ENCODE data around the gene ARHGAP9. TPM values are rescaled to one million over a fixed set of nuclear protein-coding genes. Genes with fewer than 3 reads are reported as not detected.
A peak's percentile ranks its signal among the peaks of the same experiment; 100 is the strongest.

ARHGAP9 gene
- total and polyA plus RNA-seq, 2 of the 8 experiments (the other 6 are each of a cell fraction or from before 2014, with no cell fraction given) = 3.2 to 6.0 TPM

DNA sequence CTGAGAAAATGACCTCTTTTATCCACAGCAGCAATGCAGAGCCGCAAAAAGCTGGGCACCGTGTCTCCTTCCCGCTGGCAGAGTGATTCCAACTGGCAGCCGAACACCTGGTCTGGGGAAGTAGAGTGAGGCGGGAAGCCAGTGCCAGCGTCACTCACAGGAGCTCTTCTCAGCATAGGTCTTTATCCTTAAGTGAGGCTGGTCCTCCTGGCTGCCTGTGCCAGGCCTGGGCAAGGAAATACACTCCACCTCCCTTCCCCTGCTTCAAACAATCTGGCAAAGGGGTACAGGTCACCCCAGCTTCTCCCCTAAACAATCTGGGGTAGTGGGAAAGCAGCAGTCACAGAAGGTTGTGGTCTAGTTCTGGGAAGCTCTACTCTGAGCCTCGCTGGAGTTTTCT, 4.8 kb downstream of the ARHGAP9 start:
- H4K20me1 ChIP-seq (replicated peaks in 1 of 2; ENCODE audit: control insufficient read depth in 1 of 2, insufficient read depth in 2 of 2, low read length in 2 of 2) = peaks cover 0 to 4% of the 10 kb centered on the region in 2 experiments
- ChIA-PET POLR2A (ENCODE audit: partially characterized antibody) (interaction anchor here (0.8 to 1.8 kb wide), 4 partner anchors 52 to 243 kb away, joined by 3 to 4 read pairs (median 4); no protein-coding TSS in a partner anchor), CTCF (ENCODE audit: partially characterized antibody) (interaction anchor here (0.6 to 25.1 kb wide), 12 partner anchors 12 to 264 kb away, joined by 3 to 441 read pairs (median 3); partner anchors contain the start of genes GLI1, INHBE, MARS1 and STAC3)
- no peaks in the 10 kb centered on the region; a peak in 2 of 8 replicates for H3K36me3 ChIP-seq (ENCODE audit: control insufficient read depth in 2 of 4, insufficient read depth in 4 of 4, low read length in 3 of 4)
- H3K4me1 ChIP-seq (replicated peaks in 1 of 4; ENCODE audit: control insufficient read depth in 3 of 4, insufficient read depth in 4 of 4, low read length in 3 of 4) = peaks cover 0 to 25% (median 11%) of the 10 kb centered on the region in 4 experiments; a peak in 6 of 7 replicates
- H2AFZ ChIP-seq (ENCODE audit: low read length) = peak overlapping the region; percentile 65; the same call in 1 of the 2 replicates
- H2BK15ac ChIP-seq (ENCODE audit: low read length) = no peak overlapping the region; the same call in 1 of the 2 replicates
- H2BK120ac ChIP-seq (replicated peaks; ENCODE audit: low read depth, low read length) = no peak overlapping the region
- H2AK5ac ChIP-seq (ENCODE audit: low read depth, low read length) = no peak overlapping the region
- no peaks in the 10 kb centered on the region for H3K79me2 ChIP-seq (ENCODE audit: control insufficient read depth in 1 of 2, insufficient read depth in 2 of 2, low read length in 2 of 2)
- H2BK20ac ChIP-seq (ENCODE audit: low read length) = no peak overlapping the region
- H3K9me3 ChIP-seq (ENCODE audit: insufficient read depth in 2 of 2, low read depth in 1 of 2, low read length in 1 of 2) = no peaks in the 10 kb centered on the region
- WGBS, 2 experiments (ENCODE audit: extremely low coverage in 1 of 2, insufficient coverage in 1 of 2, insufficient read length in 1 of 2, insufficient replicate concordance in 2 of 2, low coverage in 1 of 2, low lambda C conversion rate in 2 of 2, missing lambda C conversion rate in 1 of 2) = 75% methylated on average over 7 of the region's 7 CpGs; no CpG with 5 or more reads in 1 of the 2 experiments
- H3K23ac ChIP-seq (ENCODE audit: insufficient read length) = no peak overlapping the region
- peak overlapping the region; percentile 88 to 97 for H3K4me2 ChIP-seq (ENCODE audit: insufficient read depth in 1 of 2, low read depth in 2 of 2, low read length in 2 of 2)
- no peak overlapping the region for H3K9ac ChIP-seq (replicated peaks in 1 of 4; ENCODE audit: extremely low read depth in 1 of 4, low read depth in 3 of 4, low read length in 3 of 4)
- peaks cover 20 to 49% (median 42%) of the 10 kb centered on the region in 4 experiments for H3K27me3 ChIP-seq (replicated peaks in 1 of 4; ENCODE audit: control insufficient read depth in 3 of 4, extremely low read depth in 1 of 4, insufficient read depth in 3 of 4, low read length in 3 of 4)
- peak overlapping the region; percentile 70 for H3K4ac ChIP-seq (replicated peaks; ENCODE audit: insufficient read length, low read depth, low read length)
- no peak overlapping the region for H2BK12ac ChIP-seq (ENCODE audit: low read depth, low read length)
- H3K4me3 ChIP-seq (ENCODE audit: extremely low read depth in 1 of 4, insufficient read depth in 2 of 4, low read depth in 3 of 4, low read length in 4 of 4) = peak overlapping the region in 3 of 4 experiments; percentile 11 to 59 (median 22); a peak in 5 of 8 replicates
- no peak for DNase-seq (ENCODE audit: low read depth in 1 of 2, low spot score in 2 of 2)
- no peak overlapping the region for H2BK5ac ChIP-seq (ENCODE audit: low read depth, low read length)
- no peak overlapping the region for H4K8ac ChIP-seq (ENCODE audit: extremely low read depth, insufficient read depth, low read length)
- no peaks in the 10 kb centered on the region for H3K79me1 ChIP-seq (ENCODE audit: low read depth, low read length)
- no peak for FAIRE-seq
- no peak overlapping the region for H3K14ac ChIP-seq (ENCODE audit: insufficient read length)
- no peak overlapping the region for H4K5ac ChIP-seq (ENCODE audit: insufficient read length, low read depth, low read length)
- H4K91ac ChIP-seq (replicated peaks; ENCODE audit: insufficient read length, low read length) = no peak overlapping the region
- H3K23me2 ChIP-seq (ENCODE audit: low read depth, low read length) = peaks cover 8% of the 10 kb centered on the region; the same call in 1 of the 2 replicates
- H3K18ac ChIP-seq (ENCODE audit: extremely low read depth, low read length) = peak overlapping the region; percentile 91
- no peak overlapping the region for H3K27ac ChIP-seq (ENCODE audit: low read depth, low read length)
- no peak overlapping the region for H3K56ac ChIP-seq (replicated peaks; ENCODE audit: insufficient read length, low read depth, low read length)
- TF ChIP-seq SRF (IDR thresholded peaks at IDR 0.05; ENCODE audit: low read depth, low read length) (no peak), KDM1A (IDR thresholded peaks at IDR 0.05; ENCODE audit: borderline replicate concordance, low read length) (no peak), POLR2A (IDR thresholded peaks at IDR 0.05; ENCODE audit: control extremely low read depth in 1 of 2, low read depth in 2 of 2, low read length in 2 of 2) (no peak), BACH1 (IDR thresholded peaks at IDR 0.05; ENCODE audit: low read length) (no peak), RBBP5 (IDR thresholded peaks at IDR 0.05; ENCODE audit: borderline replicate concordance, low read depth, low read length) (no peak), TAF7 (optimal IDR thresholded peaks at IDR 0.05; ENCODE audit: borderline replicate concordance, low read depth, low read length) (no peak), TEAD4 (IDR thresholded peaks at IDR 0.05; ENCODE audit: low read depth, low read length) (no peak), BCL11A (IDR thresholded peaks at IDR 0.05; ENCODE audit: low read depth in 2 of 2, low read length in 2 of 2) (no peak), EP300 (IDR thresholded peaks at IDR 0.05; ENCODE audit: borderline replicate concordance in 1 of 2, low read depth in 2 of 2, low read length in 2 of 2) (no peak), HDAC6 (IDR thresholded peaks at IDR 0.05; ENCODE audit: low read depth, low read length) (no peak)
- TF ChIP-seq, protein P1, sequence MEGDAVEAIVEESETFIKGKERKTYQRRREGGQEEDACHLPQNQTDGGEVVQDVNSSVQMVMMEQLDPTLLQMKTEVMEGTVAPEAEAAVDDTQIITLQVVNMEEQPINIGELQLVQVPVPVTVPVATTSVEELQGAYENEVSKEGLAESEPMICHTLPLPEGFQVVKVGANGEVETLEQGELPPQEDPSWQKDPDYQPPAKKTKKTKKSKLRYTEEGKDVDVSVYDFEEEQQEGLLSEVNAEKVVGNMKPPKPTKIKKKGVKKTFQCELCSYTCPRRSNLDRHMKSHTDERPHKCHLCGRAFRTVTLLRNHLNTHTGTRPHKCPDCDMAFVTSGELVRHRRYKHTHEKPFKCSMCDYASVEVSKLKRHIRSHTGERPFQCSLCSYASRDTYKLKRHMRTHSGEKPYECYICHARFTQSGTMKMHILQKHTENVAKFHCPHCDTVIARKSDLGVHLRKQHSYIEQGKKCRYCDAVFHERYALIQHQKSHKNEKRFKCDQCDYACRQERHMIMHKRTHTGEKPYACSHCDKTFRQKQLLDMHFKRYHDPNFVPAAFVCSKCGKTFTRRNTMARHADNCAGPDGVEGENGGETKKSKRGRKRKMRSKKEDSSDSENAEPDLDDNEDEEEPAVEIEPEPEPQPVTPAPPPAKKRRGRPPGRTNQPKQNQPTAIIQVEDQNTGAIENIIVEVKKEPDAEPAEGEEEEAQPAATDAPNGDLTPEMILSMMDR (IDR thresholded peaks at IDR 0.05; ENCODE audit: control extremely low read depth in 1 of 3, insufficient read depth in 1 of 3, low read depth in 1 of 3, low read length in 3 of 3) = no peak

Data from H1 (cell line).